Spleen (tissue), 11 donors: ENCODE data around the gene NUPR1. TPM values are rescaled to one million over a fixed set of nuclear protein-coding genes. Genes with fewer than 3 reads are reported as not detected.

Experiments used
- DNase-seq: peaks from one replicate; pipeline ENCODE4 v3.0.0-alpha.2; 2020
- H3K27ac ChIP-seq, 8 donors: fragments of 200-600 bp; sonication (generic) in 7 of 8; 1 replicate in 4 of 8; 2 replicates in 4 of 8; pipeline versions ENCODE4 v1.5.0 to v1.8.0; 2016 to 2021; ENCODE audit warnings: inconsistent platforms in 4 of 8, mild to moderate bottlenecking in 4 of 8, moderate library complexity in 1 of 8
- H3K27me3 ChIP-seq, 7 donors: fragments of 200-600 bp; sonication (generic) in 6 of 7; replicated peaks in 1 of 7; 1 replicate in 4 of 7; 2 replicates in 3 of 7; pipeline versions ENCODE4 v1.5.0 to v1.8.0; 2016 to 2021; ENCODE audit warnings: inconsistent platforms in 3 of 7, mild to moderate bottlenecking in 1 of 7
- H3K36me3 ChIP-seq, 6 donors: fragments of 200-600 bp; sonication (generic) in 5 of 6; 1 replicate in 4 of 6; 2 replicates in 2 of 6; pipeline versions ENCODE4 v1.5.0 to v1.8.0; 2016 to 2021; ENCODE audit warnings: inconsistent platforms in 2 of 6
- H3K4me1 ChIP-seq, 6 donors: fragments of 200-600 bp; sonication (generic) in 5 of 6; 1 replicate in 3 of 6; 2 replicates in 3 of 6; pipeline versions ENCODE4 v1.5.0 to v1.8.0; 2016 to 2021; ENCODE audit warnings: inconsistent platforms in 3 of 6
- H3K4me3 ChIP-seq, 8 donors: fragments of 200-600 bp; sonication (generic) in 7 of 8; 1 replicate in 4 of 8; 2 replicates in 4 of 8; pipeline versions ENCODE4 v1.5.0 to v1.8.0; 2016 to 2021; ENCODE audit warnings: inconsistent platforms in 4 of 8, mild to moderate bottlenecking in 4 of 8, moderate library complexity in 2 of 8
- H3K9me3 ChIP-seq, 8 donors: fragments of 200-600 bp; sonication (generic) in 7 of 8; 1 replicate in 4 of 8; 2 replicates in 4 of 8; pipeline versions ENCODE4 v1.5.0 to v1.8.0; 2016 to 2021; ENCODE audit warnings: inconsistent platforms in 4 of 8
- CTCF ChIP-seq, 11 experiments: fragments of 200-600 bp in 7 of 11; fragments of 450-650 bp in 4 of 11; sonication (generic) in 4 of 11; IDR thresholded peaks in 8 of 11; conservative IDR thresholded peaks in 3 of 11; 1 replicate in 7 of 11; 2 replicates in 4 of 11; pipeline versions ENCODE4 v1.4.0 to v1.8.0; 2016 to 2021; ENCODE audit warnings: antibody characterized with exemption in 11 of 11, inconsistent platforms in 4 of 11, mild to moderate bottlenecking in 1 of 11
- POLR2A ChIP-seq, 3 donors: fragments of 450-650 bp; IDR thresholded peaks; one replicate each; pipeline ENCODE4 v1.5.1; 2017; ENCODE audit warnings: antibody characterized with exemption in 3 of 3, mild to moderate bottlenecking in 1 of 3
- POLR2AphosphoS5 ChIP-seq, 3 donors: sonication (generic); formaldehyde crosslinking; IDR thresholded peaks; one replicate each; pipeline ENCODE4 v1.5.1; 2017; ENCODE audit warnings: antibody characterized with exemption in 3 of 3
- WGBS, 5 donors: extraction: QIAGEN DNeasy Blood & Tissue Kit in 3 of 5; methylation state at CpG; one replicate each; pipeline versions ENCODE4 v1.1.5 to v1.1.7; 2013 to 2018; 5-methylcytosine and 5-hydroxymethylcytosine counted together
- intact Hi-C: fragments of 100-400 bp; cut with DNase I; formaldehyde crosslinking; loops from one replicate; pipeline ENCODE4 v1.15.0; 2023; ENCODE audit warnings: low total_unique reads
- polyA plus RNA-seq, 3 donors: library from polyadenylated mRNA; stranded (reverse); fragments of 200-250 nt; gene quantifications; one replicate each; pipeline ENCODE4 v1.2.1, GENCODE V29; 2013
- total RNA-seq, 7 donors: library from RNA; depleted of rRNA in 3 of 7; stranded (reverse); fragments of >200 nt in 3 of 7; fragmentation: NEBNext Ultra II Directional in 4 of 7; extraction: Animal tissue kit (Norgen Biotek cat#: 25700) in 4 of 7; gene quantifications; one replicate each; pipeline versions ENCODE4 v1.1.0 to v1.2.1, GENCODE V29; 2016 to 2021
- donor health status: healthy with polysubstance abuse.
- donor health status: DM: no; HTN: no; CAD: no; lungs with moderate emphysema.
- donor health status: DM: no; HTN: no; CAD: no.
- donor health status: Bipolar disorder and iron deficiency.
- donor health status: healthy.
- donor health status: DM: no; HTN: no; CAD: no.
- donor health status: DM: yes; HTN: yes; CAD: no.

NUPR1 gene
- total and polyA plus RNA-seq, 10 donors = 2.7 to 53.7 (median 17.0) TPM

GRCh38 chr16:28561557-28562187 lies 22.9 kb upstream of the NUPR1 start:
- TF ChIP-seq POLR2AphosphoS5 (IDR thresholded peaks at IDR 0.05) (no peak), CTCF (IDR thresholded peaks at IDR 0.05 in 8 of 11, conservative IDR thresholded peaks at IDR 0.05 in 3 of 11) (no peak)
- WGBS, 5 donors = 56 to 82% (median 66%) methylated on average over 7 of the region's 7 CpGs
- Histone ChIP-seq H3K27me3 (no peaks in the 10 kb centered on the region), H3K4me3 (no peak overlapping the region), H3K4me1 (peaks cover 2 to 31% (median 6%) of the 10 kb centered on the region in 6 donors), H3K9me3 (peaks cover 0 to 7% (median 4%) of the 10 kb centered on the region in 8 donors), H3K27ac (no peak overlapping the region), H3K36me3 (peaks cover 0 to 48% (median 12%) of the 10 kb centered on the region in 6 donors)
- DNase-seq = no peak
- intact Hi-C loops = no loop called here

- no peak for DNase-seq
- Histone ChIP-seq H3K27ac (no peak overlapping the region), H3K4me3 (no peak overlapping the region), H3K9me3 (no peaks in the 10 kb centered on the region), H3K36me3 (peaks cover 0 to 36% (median 11%) of the 10 kb centered on the region in 6 donors), H3K27me3 (no peaks in the 10 kb centered on the region), H3K4me1 (peaks cover 13 to 59% (median 29%) of the 10 kb centered on the region in 6 donors)
- 76 to 96% (median 92%) methylated on average over 3 of the region's 3 CpGs for WGBS, 5 donors
- no peak for TF ChIP-seq POLR2A (IDR thresholded peaks at IDR 0.05)
- TF ChIP-seq POLR2AphosphoS5 (IDR thresholded peaks at IDR 0.05) = no peak
- TF ChIP-seq CTCF (IDR thresholded peaks at IDR 0.05 in 8 of 11, conservative IDR thresholded peaks at IDR 0.05 in 3 of 11) = no peak
- intact Hi-C loops = loop anchor here (10.0 kb wide), 1 partner anchor 64 kb away; the partner anchor contains the start of genes APOBR and CLN3
Measured at GRCh38 chr16:28558456-28558855, 19.7 kb upstream of the NUPR1 start.

- intact Hi-C loops = loop anchor here (10.0 kb wide), 1 partner anchor 62 kb away; the partner anchor contains the start of genes APOBR and CLN3
- no peaks in the 10 kb centered on the region for H3K9me3 ChIP-seq
- WGBS, 5 donors = 83 to 98% (median 94%) methylated on average over 2 of the region's 2 CpGs
- H3K27me3 ChIP-seq = no peaks in the 10 kb centered on the region
- peaks cover 0 to 36% (median 11%) of the 10 kb centered on the region in 6 donors for H3K36me3 ChIP-seq
- H3K4me3 ChIP-seq = no peak overlapping the region
- TF ChIP-seq POLR2A (IDR thresholded peaks at IDR 0.05) (no peak), POLR2AphosphoS5 (IDR thresholded peaks at IDR 0.05) (no peak), CTCF (IDR thresholded peaks at IDR 0.05 in 8 of 11, conservative IDR thresholded peaks at IDR 0.05 in 3 of 11) (no peak)
- no peak overlapping the region for H3K27ac ChIP-seq
- no peak for DNase-seq
- H3K4me1 ChIP-seq = peaks cover 10 to 57% (median 33%) of the 10 kb centered on the region in 6 donors
Measured at GRCh38 chr16:28556914-28557320, 18.1 kb upstream of the NUPR1 start.

DNA sequence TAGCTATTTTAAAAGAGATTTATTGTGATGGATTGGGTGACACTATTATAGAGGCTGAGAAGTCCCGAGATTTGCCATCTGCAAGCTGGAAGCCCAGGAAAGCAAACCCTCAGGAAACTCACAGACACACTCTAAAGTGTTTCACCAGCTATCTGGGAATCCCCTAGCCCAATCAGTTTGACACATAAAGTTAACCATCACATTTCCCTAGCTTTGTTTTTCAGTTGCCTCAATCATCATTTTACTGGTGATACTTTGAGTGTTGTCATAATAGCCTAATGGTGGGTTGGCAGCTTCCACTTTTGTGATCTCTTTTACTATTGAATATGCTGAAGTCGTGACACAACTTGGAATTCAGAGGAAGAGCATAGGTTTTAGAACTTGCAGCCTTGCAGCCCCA lies 16.8 kb upstream of the NUPR1 start:
- peaks cover 0 to 36% (median 11%) of the 10 kb centered on the region in 6 donors for H3K36me3 ChIP-seq
- WGBS, 5 donors = 52 to 76% (median 61%) methylated on average over 2 of the region's 2 CpGs
- no peak overlapping the region for H3K4me3 ChIP-seq
- no peak for DNase-seq
- TF ChIP-seq POLR2A (IDR thresholded peaks at IDR 0.05) (no peak), CTCF (IDR thresholded peaks at IDR 0.05 in 8 of 11, conservative IDR thresholded peaks at IDR 0.05 in 3 of 11) (no peak), POLR2AphosphoS5 (IDR thresholded peaks at IDR 0.05) (no peak)
- intact Hi-C loops = loop anchor here (10.0 kb wide), 1 partner anchor 61 kb away; the partner anchor contains the start of genes APOBR and CLN3
- H3K27me3 ChIP-seq = no peaks in the 10 kb centered on the region
- H3K27ac ChIP-seq = no peak overlapping the region
- no peaks in the 10 kb centered on the region for H3K9me3 ChIP-seq
- peaks cover 8 to 49% (median 31%) of the 10 kb centered on the region in 6 donors for H3K4me1 ChIP-seq
